ENCODE results near the gene UGCG. TPM values are rescaled to one million over a fixed set of nuclear protein-coding genes. Genes with fewer than 3 reads are reported as not detected.

The UGCG gene
- total RNA-seq, 1 experiment from 2014 or later = 23.3 TPM

GRCh38 chr9:111913159-111913558, 16.5 kb downstream of the UGCG start:
- no peak overlapping the region for H3K27ac Mint-ChIP-seq

More at GRCh38 chr9:111913159-111913558, 16.5 kb downstream of the UGCG start:
- Histone ChIP-seq H3K4me1 (ENCODE audit: insufficient read depth, low read length) (no peaks in the 10 kb centered on the region), H3K27me3 (ENCODE audit: insufficient read depth, low read length) (no peaks in the 10 kb centered on the region), H3K18ac (ENCODE audit: insufficient read length, low read depth, low read length) (no peak overlapping the region), H2AK5ac (ENCODE audit: insufficient read length, low read length) (no peak overlapping the region), H3T11ph (ENCODE audit: low read length) (no peak overlapping the region), H2AFZ (ENCODE audit: low read length) (no peak overlapping the region), H3K14ac (ENCODE audit: insufficient read depth, low read length) (no peak overlapping the region), H3K27ac (ENCODE audit: insufficient read length, low read depth, low read length) (no peak overlapping the region), H3K4ac (ENCODE audit: low read depth, low read length) (no peak overlapping the region), H2BK5ac (ENCODE audit: insufficient read length, low read length) (no peak overlapping the region), H3K4me2 (ENCODE audit: insufficient read depth, insufficient read length, low read length) (no peak overlapping the region), H4K5ac (ENCODE audit: insufficient read length, low read depth, low read length) (no peak overlapping the region), H4K8ac (replicated peaks; ENCODE audit: insufficient read length, low read depth, low read length) (no peak overlapping the region), H3K23me2 (ENCODE audit: insufficient read length, low read depth, low read length, poor library complexity, severe bottlenecking) (no peaks in the 10 kb centered on the region), H3K79me2 (ENCODE audit: insufficient read depth, low read length) (peaks cover 12% of the 10 kb centered on the region; the same call in 1 of the 2 replicates), H3K9ac (ENCODE audit: extremely low read depth, insufficient read length, low read length) (no peak overlapping the region), H4K20me1 (ENCODE audit: control insufficient read depth, insufficient read depth, insufficient read length) (no peaks in the 10 kb centered on the region), H2BK120ac (ENCODE audit: low read depth, low read length, poor library complexity, severe bottlenecking) (no peak overlapping the region), H3K9me3 (ENCODE audit: control insufficient read depth, low read depth, low read length) (no peaks in the 10 kb centered on the region), H3K23ac (ENCODE audit: insufficient read length, low read depth, low read length) (no peak overlapping the region), H4K91ac (ENCODE audit: insufficient read length, low read depth, low read length) (no peak overlapping the region), H2BK12ac (ENCODE audit: insufficient read length, low read depth, low read length) (no peak overlapping the region), H2BK20ac (ENCODE audit: low read depth, low read length, poor library complexity, severe bottlenecking) (no peak overlapping the region), H2BK15ac (ENCODE audit: low read depth, low read length) (no peak overlapping the region), H3K56ac (ENCODE audit: insufficient read length, low read depth, low read length) (no peak overlapping the region), H3K79me1 (ENCODE audit: insufficient read depth, low read depth, low read length, poor library complexity, severe bottlenecking) (peaks cover 10% of the 10 kb centered on the region)
- H3K4me3 Mint-ChIP-seq = no peak overlapping the region
- H3K36me3 Mint-ChIP-seq (ENCODE audit: insufficient read depth in 1 of 3, low read depth in 3 of 3) = peaks cover 1 to 14% (median 10%) of the 10 kb centered on the region in 3 experiments; a peak in 3 of 7 replicates
- DNase-seq = no peak
- no CpG with 5 or more reads among the region's 6 CpGs for WGBS (ENCODE audit: extremely low coverage, insufficient read length, low lambda C conversion rate)
- no peaks in the 10 kb centered on the region for H3K27me3 Mint-ChIP-seq (ENCODE audit: low read depth)
- H3K4me1 Mint-ChIP-seq = peaks cover 3% of the 10 kb centered on the region in 2 experiments; a peak in 3 of 4 replicates
- TF ChIP-seq CTCF (conservative IDR thresholded peaks at IDR 0.05) = no peak
- no peaks in the 10 kb centered on the region for H3K9me3 Mint-ChIP-seq

All from H9 (cell line).